Caco-2 (cell line): ENCODE data around the gene ACSL1. TPM values are rescaled to one million over a fixed set of nuclear protein-coding genes. Genes with fewer than 3 reads are reported as not detected.

Source experiments
- BruUV-seq: library from RNA; stranded (reverse); fragments of 400-500 nt; replicated peaks from 2 replicates; lab custom pipeline; 2021; lab: Mats Ljungman, UMichigan
- CTCF ChIA-PET: fragments of 300-600 bp; sonication (Branson Sonifier 250); formaldehyde crosslinking; loops from one replicate; lab custom pipeline; 2022; ENCODE audit warnings: antibody characterized with exemption; lab: Charles Lee
- POLR2A ChIA-PET: fragments of 300-600 bp; sonication (Branson Sonifier 250); formaldehyde crosslinking; loops from one replicate; lab custom pipeline; 2022; ENCODE audit warnings: antibody characterized with exemption; lab: Charles Lee
- DNase-seq, 2 experiments: peaks; one replicate each; pipeline versions ENCODE4 v3.0.0 to v3.0.0-alpha.2; 2020 to 2022
- H3K27me3 ChIP-seq: replicated peaks from 2 replicates; pipeline ENCODE4 v1.6.0; 2011; ENCODE audit warnings: low read length; ENCODE audit not compliant: control insufficient read depth, insufficient read depth
- H3K36me3 ChIP-seq: 2 replicates; pipeline ENCODE4 v1.5.1; 2011; ENCODE audit warnings: low read length; ENCODE audit not compliant: control insufficient read depth, insufficient read depth
- H3K4me1 ChIP-seq: fragments of 250-450 bp; sonication (Bioruptor Pico); 2 replicates; pipeline ENCODE4 v1.5.1; 2020; ENCODE audit warnings: mild to moderate bottlenecking
- H3K4me3 ChIP-seq: 2 replicates; pipeline ENCODE4 v1.5.1; 2011; ENCODE audit warnings: low read depth, mild to moderate bottlenecking, control low read depth, low read length
- H3K9me3 ChIP-seq: fragments of 250-450 bp; sonication (Bioruptor Pico); 2 replicates; pipeline ENCODE4 v1.5.1; 2020; ENCODE audit warnings: mild to moderate bottlenecking, moderate library complexity
- H3K27ac Mint-ChIP-seq: one replicate; pipeline ENCODE4 v1.8.0; 2022; ENCODE audit warnings: mixed read lengths; ENCODE audit not compliant: unreplicated experiment
- H3K27me3 Mint-ChIP-seq: one replicate; pipeline ENCODE4 v1.8.0; 2022; ENCODE audit warnings: mixed read lengths; ENCODE audit not compliant: insufficient read depth, unreplicated experiment
- H3K36me3 Mint-ChIP-seq: one replicate; pipeline ENCODE4 v1.8.0; 2022; ENCODE audit warnings: mild to moderate bottlenecking, mixed read lengths; ENCODE audit not compliant: insufficient read depth, unreplicated experiment
- H3K4me1 Mint-ChIP-seq: one replicate; pipeline ENCODE4 v1.8.0; 2022; ENCODE audit warnings: low read depth, mixed read lengths; ENCODE audit not compliant: unreplicated experiment
- H3K4me3 Mint-ChIP-seq: one replicate; pipeline ENCODE4 v1.8.0; 2022; ENCODE audit warnings: mild to moderate bottlenecking, moderate library complexity, mixed read lengths; ENCODE audit not compliant: unreplicated experiment
- H3K9me3 Mint-ChIP-seq: one replicate; pipeline ENCODE4 v1.8.0; 2022; ENCODE audit warnings: mixed read lengths; ENCODE audit not compliant: unreplicated experiment
- CTCF ChIP-seq, 2 experiments: fragments of 200-600 bp in 1 of 2; IDR thresholded peaks; 1 replicate in 1 of 2; 2 replicates in 1 of 2; pipeline versions ENCODE4 v1.5.1 to v1.8.0; 2011 to 2022; ENCODE audit warnings: antibody characterized with exemption in 1 of 2, control low read depth in 1 of 2, inconsistent platforms in 1 of 2, low read depth in 1 of 2, low read length in 1 of 2, mild to moderate bottlenecking in 1 of 2, moderate library complexity in 1 of 2; ENCODE audit not compliant: insufficient read depth in 1 of 2, severe bottlenecking in 1 of 2, unreplicated experiment in 1 of 2
- intact Hi-C: fragments of 100-400 bp; cut with micrococcal nuclease; formaldehyde crosslinking; loops from one replicate; pipeline ENCODE4 v1.10.0; 2022; ENCODE audit not compliant: unreplicated experiment
- total RNA-seq: library from RNA; stranded (reverse); gene quantifications from 2 replicates; pipeline ENCODE4 v1.2.3, GENCODE V29; 2022

Gene ACSL1
- total RNA-seq, 1 experiment from 2014 or later = 100 TPM

DNA sequence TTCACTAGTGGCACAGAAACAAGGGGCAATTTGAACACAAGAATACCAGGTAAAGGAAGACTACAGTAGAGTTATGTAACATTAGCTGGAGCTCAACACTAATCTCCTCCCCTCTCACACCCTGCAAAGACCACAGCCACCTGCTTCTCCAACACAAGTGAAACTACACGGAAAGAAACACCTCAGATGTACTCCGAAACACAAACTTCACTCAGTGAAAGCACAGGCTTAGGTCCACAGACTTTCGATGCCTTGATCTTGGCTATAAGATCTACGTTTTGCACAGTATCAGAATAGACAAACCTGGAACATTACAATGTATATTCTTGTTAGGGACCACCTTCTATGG, 7.6 kb downstream of the ACSL1 start:
- H3K4me3 Mint-ChIP-seq = no peak overlapping the region
- ChIA-PET CTCF (interaction anchor here (0.6 kb wide), 1 partner anchor 14 kb away, joined by 4 read pairs; no protein-coding TSS in a partner anchor), POLR2A (no interaction called here)
- no peak for DNase-seq
- no peaks in the 10 kb centered on the region for H3K9me3 Mint-ChIP-seq
- Histone ChIP-seq H3K4me3 (no peak overlapping the region), H3K36me3 (no peaks in the 10 kb centered on the region), H3K9me3 (no peaks in the 10 kb centered on the region), H3K27me3 (no peaks in the 10 kb centered on the region), H3K4me1 (peaks cover 57% of the 10 kb centered on the region)
- H3K36me3 Mint-ChIP-seq = peaks cover 8% of the 10 kb centered on the region
- peaks cover 28% of the 10 kb centered on the region for H3K4me1 Mint-ChIP-seq
- no peak for TF ChIP-seq CTCF (IDR thresholded peaks at IDR 0.05; ENCODE audit: insufficient read depth in 1 of 2, low read depth in 1 of 2, low read length in 1 of 2, severe bottlenecking in 1 of 2, unreplicated experiment in 1 of 2)
- no TSS peak for BruUV-seq
- H3K27me3 Mint-ChIP-seq = no peaks in the 10 kb centered on the region
- intact Hi-C loops = no loop called here
- no peak overlapping the region for H3K27ac Mint-ChIP-seq

GRCh38 chr4:184817494-184818215, 8.1 kb downstream of the ACSL1 start:
- Histone ChIP-seq H3K4me1 (peaks cover 63% of the 10 kb centered on the region), H3K36me3 (no peaks in the 10 kb centered on the region), H3K9me3 (no peaks in the 10 kb centered on the region), H3K27me3 (no peaks in the 10 kb centered on the region), H3K4me3 (no peak overlapping the region)
- no peaks in the 10 kb centered on the region for H3K9me3 Mint-ChIP-seq
- BruUV-seq = no TSS peak
- peaks cover 34% of the 10 kb centered on the region for H3K4me1 Mint-ChIP-seq
- CTCF ChIA-PET = no interaction called here
- intact Hi-C loops = no loop called here
- POLR2A ChIA-PET = no interaction called here
- TF ChIP-seq CTCF (IDR thresholded peaks at IDR 0.05; ENCODE audit: insufficient read depth in 1 of 2, low read depth in 1 of 2, low read length in 1 of 2, severe bottlenecking in 1 of 2, unreplicated experiment in 1 of 2) = no peak
- no peak overlapping the region for H3K4me3 Mint-ChIP-seq
- no peak overlapping the region for H3K27ac Mint-ChIP-seq
- peaks cover 11% of the 10 kb centered on the region for H3K36me3 Mint-ChIP-seq
- no peaks in the 10 kb centered on the region for H3K27me3 Mint-ChIP-seq
- DNase-seq = no peak

DNA sequence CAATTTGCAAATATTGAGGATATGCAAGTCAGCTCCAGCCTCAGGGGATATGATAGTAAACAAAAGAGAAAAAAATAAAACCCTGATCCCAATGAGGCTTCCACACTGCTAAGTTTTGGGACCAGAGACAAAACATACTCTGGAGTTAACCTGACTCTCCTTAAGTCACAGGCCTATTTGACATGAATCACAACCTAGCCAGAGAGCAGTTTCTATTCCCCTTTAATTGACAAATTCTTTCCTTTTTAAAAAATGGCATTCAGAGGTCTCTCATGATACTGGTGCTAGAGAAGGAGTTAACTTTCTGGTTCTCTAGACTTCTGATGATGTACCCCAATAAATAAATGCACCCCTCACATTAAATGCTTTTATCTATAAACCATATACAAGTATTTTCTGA, 8.8 kb downstream of the ACSL1 start:
- no peaks in the 10 kb centered on the region for H3K9me3 ChIP-seq
- H3K36me3 ChIP-seq = no peaks in the 10 kb centered on the region
- Mint-ChIP-seq H3K27me3 (no peaks in the 10 kb centered on the region), H3K4me1 (peaks cover 41% of the 10 kb centered on the region), H3K36me3 (peaks cover 11% of the 10 kb centered on the region), H3K27ac (no peak overlapping the region), H3K4me3 (no peak overlapping the region), H3K9me3 (no peaks in the 10 kb centered on the region)
- H3K4me3 ChIP-seq = no peak overlapping the region
- POLR2A ChIA-PET = no interaction called here
- no TSS peak for BruUV-seq
- no peak for DNase-seq
- no peak for TF ChIP-seq CTCF (IDR thresholded peaks at IDR 0.05; ENCODE audit: insufficient read depth in 1 of 2, low read depth in 1 of 2, low read length in 1 of 2, severe bottlenecking in 1 of 2, unreplicated experiment in 1 of 2)
- intact Hi-C loops = no loop called here
- H3K27me3 ChIP-seq = no peaks in the 10 kb centered on the region
- CTCF ChIA-PET = no interaction called here
- peaks cover 70% of the 10 kb centered on the region for H3K4me1 ChIP-seq
